Adipocyte (in vitro differentiated cells): ENCODE measurements around the gene ANAPC2.

Experiments
- DNase-seq: peaks from one replicate; pipeline ENCODE4 v3.0.0-alpha.2; 2015; ENCODE audit warnings: low read depth
- H3K27me3 ChIP-seq: replicated peaks from 2 replicates; pipeline ENCODE4 v1.7.0; 2013; ENCODE audit warnings: mild to moderate bottlenecking, low read length, moderate library complexity; ENCODE audit not compliant: control insufficient read depth, insufficient read depth
- H3K36me3 ChIP-seq: 2 replicates; pipeline ENCODE4 v1.7.0; 2013; ENCODE audit warnings: low read length, mild to moderate bottlenecking, moderate library complexity; ENCODE audit not compliant: control insufficient read depth, insufficient read depth, severe bottlenecking
- H3K4me1 ChIP-seq: 2 replicates; pipeline ENCODE4 v1.7.0; 2013; ENCODE audit warnings: mild to moderate bottlenecking, low read length, moderate library complexity; ENCODE audit not compliant: control insufficient read depth, insufficient read depth
- H3K4me3 ChIP-seq: 2 replicates; pipeline ENCODE4 v1.7.0; 2013; ENCODE audit warnings: mild to moderate bottlenecking, low read length, moderate library complexity
- H3K9ac ChIP-seq: 2 replicates; pipeline ENCODE4 v1.7.0; 2013; ENCODE audit warnings: mild to moderate bottlenecking, low read length, moderate library complexity
- H3K9me3 ChIP-seq: 2 replicates; pipeline ENCODE4 v1.7.0; 2013; ENCODE audit warnings: mild to moderate bottlenecking, low read length, moderate library complexity; ENCODE audit not compliant: control insufficient read depth

ANAPC2 gene

GRCh38 chr9:137193771-137194170, 5.4 kb upstream of the ANAPC2 start:
- no peak for DNase-seq
- H3K9me3 ChIP-seq: no peaks in the 10 kb centered on the region
- H3K9ac ChIP-seq: no peak overlapping the region
- peaks cover 24% of the 10 kb centered on the region for H3K36me3 ChIP-seq
- no peaks in the 10 kb centered on the region for H3K27me3 ChIP-seq
- peaks cover 24% of the 10 kb centered on the region for H3K4me1 ChIP-seq
- H3K4me3 ChIP-seq: no peak overlapping the region

GRCh38 chr9:137192859-137193258, 4.5 kb upstream of the ANAPC2 start:
- Histone ChIP-seq H3K4me3 (no peak overlapping the region), H3K9me3 (no peaks in the 10 kb centered on the region), H3K4me1 (peaks cover 18% of the 10 kb centered on the region), H3K9ac (no peak overlapping the region), H3K27me3 (no peaks in the 10 kb centered on the region), H3K36me3 (peaks cover 24% of the 10 kb centered on the region)
- no peak for DNase-seq

- no peak for DNase-seq
- H3K9ac ChIP-seq: no peak overlapping the region
- H3K4me3 ChIP-seq: no peak overlapping the region
- no peaks in the 10 kb centered on the region for H3K27me3 ChIP-seq
- peaks cover 24% of the 10 kb centered on the region for H3K36me3 ChIP-seq
- H3K9me3 ChIP-seq: no peaks in the 10 kb centered on the region
- peaks cover 22% of the 10 kb centered on the region for H3K4me1 ChIP-seq
These were observed 4.1 kb upstream of the ANAPC2 start for GRCh38 chr9:137192448-137192780.

GRCh38 chr9:137191691-137192447, 3.5 kb upstream of the ANAPC2 start:
- Histone ChIP-seq H3K4me1 (peaks cover 28% of the 10 kb centered on the region), H3K4me3 (no peak overlapping the region), H3K27me3 (no peaks in the 10 kb centered on the region), H3K36me3 (peaks cover 24% of the 10 kb centered on the region), H3K9me3 (no peaks in the 10 kb centered on the region), H3K9ac (peak overlapping the region; percentile 1)
- DNase-seq: no peak

- peaks cover 24% of the 10 kb centered on the region for H3K36me3 ChIP-seq
- DNase-seq: no peak
- peak overlapping the region; percentile 1 for H3K9ac ChIP-seq
- H3K4me1 ChIP-seq: peaks cover 34% of the 10 kb centered on the region
- H3K9me3 ChIP-seq: no peaks in the 10 kb centered on the region
- no peaks in the 10 kb centered on the region for H3K27me3 ChIP-seq
- no peak overlapping the region for H3K4me3 ChIP-seq
These were observed 2.9 kb upstream of the ANAPC2 start for GRCh38 chr9:137191245-137191644.

GRCh38 chr9:137190315-137190856, 2.0 kb upstream of the ANAPC2 start:
- Histone ChIP-seq H3K27me3 (no peaks in the 10 kb centered on the region), H3K9ac (peak overlapping the region; percentile 99), H3K4me3 (no peak overlapping the region), H3K9me3 (no peaks in the 10 kb centered on the region), H3K4me1 (peaks cover 32% of the 10 kb centered on the region), H3K36me3 (peaks cover 28% of the 10 kb centered on the region)
- DNase-seq: no peak

- Histone ChIP-seq H3K9ac (peak overlapping the region; percentile 99), H3K36me3 (peaks cover 34% of the 10 kb centered on the region), H3K9me3 (no peaks in the 10 kb centered on the region), H3K27me3 (no peaks in the 10 kb centered on the region), H3K4me3 (peak overlapping the region; percentile 99), H3K4me1 (peaks cover 31% of the 10 kb centered on the region)
- DNase-seq: no peak
These were observed 1.2 kb upstream of the ANAPC2 start for GRCh38 chr9:137189297-137190295.

GRCh38 chr9:137188086-137188489, 272 bp downstream of the ANAPC2 start:
- Histone ChIP-seq H3K4me1 (peaks cover 31% of the 10 kb centered on the region), H3K36me3 (peaks cover 49% of the 10 kb centered on the region), H3K9ac (peak overlapping the region; percentile 99), H3K27me3 (no peaks in the 10 kb centered on the region), H3K9me3 (no peaks in the 10 kb centered on the region), H3K4me3 (peak overlapping the region; percentile 99)
- no peak for DNase-seq

- Histone ChIP-seq H3K4me1 (peaks cover 31% of the 10 kb centered on the region), H3K27me3 (no peaks in the 10 kb centered on the region), H3K4me3 (peak overlapping the region; percentile 99), H3K36me3 (peaks cover 56% of the 10 kb centered on the region), H3K9me3 (no peaks in the 10 kb centered on the region), H3K9ac (peak overlapping the region; percentile 99)
- no peak for DNase-seq
These were observed 974 bp downstream of the ANAPC2 start for GRCh38 chr9:137187386-137187785.

- DNase-seq: no peak
- Histone ChIP-seq H3K9ac (no peak overlapping the region), H3K9me3 (no peaks in the 10 kb centered on the region), H3K4me1 (peaks cover 31% of the 10 kb centered on the region), H3K27me3 (no peaks in the 10 kb centered on the region), H3K36me3 (peaks cover 55% of the 10 kb centered on the region), H3K4me3 (no peak overlapping the region)
These were observed 2.0 kb downstream of the ANAPC2 start for GRCh38 chr9:137186385-137186784.

GRCh38 chr9:137185921-137186320, 2.4 kb downstream of the ANAPC2 start:
- Histone ChIP-seq H3K9me3 (no peaks in the 10 kb centered on the region), H3K4me1 (peaks cover 31% of the 10 kb centered on the region), H3K4me3 (no peak overlapping the region), H3K36me3 (peaks cover 55% of the 10 kb centered on the region), H3K9ac (no peak overlapping the region), H3K27me3 (no peaks in the 10 kb centered on the region)
- no peak for DNase-seq
